CD4-positive, CD25-positive, alpha-beta regulatory T cell (primary cell): ENCODE measurements around the gene CCDC174. TPM values are rescaled to one million over a fixed set of nuclear protein-coding genes. Genes with fewer than 3 reads are reported as not detected.

ENCODE experiments used
- ATAC-seq, 2 donors: fragments of 150-1000 bp; cut with Tn5 transposase; one replicate each; pipeline ENCODE4 v1.10.0; 2021; ENCODE audit warnings: low read depth in 2 of 2, moderate number of reproducible peaks in 2 of 2, moderate library complexity in 1 of 2
- DNase-seq, 3 donors: peaks; one replicate each; pipeline versions ENCODE4 v3.0.0 to v3.0.0-alpha.2; 2012 to 2022; ENCODE audit warnings: mixed read lengths in 1 of 3
- H3K27ac ChIP-seq: one replicate; pipeline ENCODE4 v1.7.0; 2013; ENCODE audit warnings: mild to moderate bottlenecking, low read length; ENCODE audit not compliant: insufficient read depth, poor library complexity, severe bottlenecking
- H3K27me3 ChIP-seq: one replicate; pipeline ENCODE4 v1.7.0; 2013; ENCODE audit warnings: low read length; ENCODE audit not compliant: control insufficient read depth, insufficient read depth
- H3K36me3 ChIP-seq: one replicate; pipeline ENCODE4 v1.7.0; 2013; ENCODE audit warnings: mild to moderate bottlenecking, low read length, moderate library complexity; ENCODE audit not compliant: control insufficient read depth, insufficient read depth
- H3K4me1 ChIP-seq: 2 replicates; pipeline ENCODE4 v1.7.0; 2013; ENCODE audit warnings: mild to moderate bottlenecking, low read length; ENCODE audit not compliant: insufficient read depth, control insufficient read depth, poor library complexity, severe bottlenecking
- H3K4me3 ChIP-seq: one replicate; pipeline ENCODE4 v1.7.0; 2013; ENCODE audit warnings: low read depth, mild to moderate bottlenecking, low read length, moderate library complexity
- H3K9me3 ChIP-seq, 2 experiments: 1 replicate in 1 of 2; 2 replicates in 1 of 2; pipeline ENCODE4 v1.7.0; 2013; ENCODE audit warnings: low read length in 2 of 2, mild to moderate bottlenecking in 1 of 2, moderate library complexity in 1 of 2; ENCODE audit not compliant: control insufficient read depth in 2 of 2
- H3K27ac Mint-ChIP-seq, 3 donors: one replicate each; pipeline ENCODE4 v1.8.0; 2020 to 2022; ENCODE audit warnings: mild to moderate bottlenecking in 3 of 3, mixed read lengths in 3 of 3, moderate library complexity in 2 of 3
- H3K27me3 Mint-ChIP-seq: one replicate; pipeline ENCODE4 v1.8.0; 2022; ENCODE audit warnings: mild to moderate bottlenecking, mixed read lengths
- H3K36me3 Mint-ChIP-seq: one replicate; pipeline ENCODE4 v1.8.0; 2020; ENCODE audit warnings: mixed read lengths
- H3K4me1 Mint-ChIP-seq, 4 donors: one replicate each; pipeline ENCODE4 v1.8.0; 2020 to 2022; ENCODE audit warnings: mixed read lengths in 4 of 4, mild to moderate bottlenecking in 1 of 4
- H3K4me3 Mint-ChIP-seq, 4 donors: one replicate each; pipeline ENCODE4 v1.8.0; 2020 to 2022; ENCODE audit warnings: mild to moderate bottlenecking in 4 of 4, mixed read lengths in 4 of 4, moderate library complexity in 3 of 4
- H3K9me3 Mint-ChIP-seq, 7 donors: one replicate each; pipeline ENCODE4 v1.8.0; 2020 to 2022; ENCODE audit warnings: mixed read lengths in 7 of 7, mild to moderate bottlenecking in 3 of 7, moderate library complexity in 2 of 7
- polyA plus RNA-seq, 4 donors: library from polyadenylated mRNA; unstranded; fragments of 300-500 nt; fragmentation: Illumina TruSeq; gene quantifications; one replicate each; pipeline ENCODE4 v1.2.3, GENCODE V29; 2021
- total RNA-seq: library from RNA; stranded (reverse); gene quantifications from one replicate; pipeline ENCODE4 v1.2.3, GENCODE V29; 2022

Gene CCDC174
- total and polyA plus RNA-seq, 5 donors from 2014 or later, result 16.3 to 55.7 (median 21.3) TPM

DNA sequence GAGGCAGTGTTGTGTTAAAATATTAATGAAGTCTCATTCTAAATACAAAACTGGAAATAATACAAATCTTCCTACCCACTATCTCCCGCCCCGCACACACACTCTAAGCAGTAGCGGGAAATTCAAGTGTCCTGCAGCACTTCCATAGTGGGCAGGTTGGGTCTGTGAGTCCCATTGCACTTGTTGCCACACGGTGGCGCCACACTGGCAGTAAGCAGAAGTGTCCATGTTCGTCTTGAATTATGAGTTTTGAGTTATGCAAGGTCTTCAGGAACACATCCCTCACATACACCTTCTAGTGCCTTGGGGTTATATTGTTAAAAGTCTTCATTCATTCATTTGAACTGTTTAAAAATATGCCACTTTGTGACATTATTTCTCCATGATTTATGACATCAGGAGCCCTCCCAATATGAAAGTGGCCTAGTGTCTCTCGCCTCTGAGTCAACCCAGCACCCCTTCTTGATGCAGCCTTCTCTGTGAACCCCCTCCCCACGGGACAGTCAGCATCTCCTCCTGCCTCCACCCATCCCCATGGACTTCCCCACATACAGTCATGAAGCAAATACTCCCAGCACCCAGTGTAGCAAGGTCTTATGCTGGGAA lies 17.6 kb upstream of the CCDC174 start:
- peaks cover 32% of the 10 kb centered on the region for H3K27me3 Mint-ChIP-seq
- Histone ChIP-seq H3K9me3 (no peaks in the 10 kb centered on the region), H3K4me1 (no peaks in the 10 kb centered on the region), H3K36me3 (no peaks in the 10 kb centered on the region), H3K27ac (no peak overlapping the region), H3K4me3 (no peak overlapping the region), H3K27me3 (peaks cover 32% of the 10 kb centered on the region)
- ATAC-seq (peak; percentile 50 to 52), DNase-seq (peak; percentile 33 to 74 (median 46))
- H3K9me3 Mint-ChIP-seq, result no peaks in the 10 kb centered on the region
- peak overlapping the region in 1 of 3 donors; percentile 59 for H3K27ac Mint-ChIP-seq
- H3K4me3 Mint-ChIP-seq, result no peak overlapping the region
- no peaks in the 10 kb centered on the region for H3K36me3 Mint-ChIP-seq
- no peaks in the 10 kb centered on the region for H3K4me1 Mint-ChIP-seq

DNA sequence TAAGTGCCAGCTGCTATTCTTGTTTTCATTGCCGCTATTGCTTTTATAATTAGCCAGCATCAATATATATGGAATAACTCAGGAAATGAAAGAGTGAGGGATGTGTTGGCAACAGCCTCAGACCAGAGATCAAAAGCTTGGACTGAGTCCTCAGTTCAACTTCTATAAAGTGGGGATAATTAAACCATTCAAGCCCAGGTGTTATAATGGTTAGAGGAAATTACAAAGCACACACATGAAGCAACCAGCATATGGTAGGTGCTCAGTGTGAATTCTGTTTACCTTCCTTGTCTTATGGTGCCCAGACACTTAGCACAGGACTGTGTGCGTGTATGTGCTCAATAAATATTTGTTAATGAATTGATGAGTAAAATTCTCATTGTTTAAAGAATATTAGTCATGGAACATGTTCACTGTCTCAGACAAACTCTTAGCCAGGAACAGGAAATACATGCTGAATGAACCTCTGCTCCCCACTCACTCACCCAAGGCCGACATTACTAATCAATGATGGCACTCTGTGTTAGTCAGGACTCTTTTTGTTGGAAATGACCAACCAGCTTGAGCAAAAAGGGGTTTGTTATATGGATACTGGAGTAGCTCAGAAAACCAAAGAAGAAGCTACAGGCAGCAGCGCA lies 16.7 kb upstream of the CCDC174 start:
- Histone ChIP-seq H3K4me3 (no peak overlapping the region), H3K9me3 (no peaks in the 10 kb centered on the region), H3K36me3 (no peaks in the 10 kb centered on the region), H3K27me3 (peaks cover 36% of the 10 kb centered on the region), H3K4me1 (no peaks in the 10 kb centered on the region), H3K27ac (no peak overlapping the region)
- H3K9me3 Mint-ChIP-seq, result no peaks in the 10 kb centered on the region
- H3K4me3 Mint-ChIP-seq, result no peak overlapping the region
- no peaks in the 10 kb centered on the region for H3K4me1 Mint-ChIP-seq
- H3K36me3 Mint-ChIP-seq, result no peaks in the 10 kb centered on the region
- ATAC-seq (no peak), DNase-seq (no peak)
- H3K27me3 Mint-ChIP-seq, result peaks cover 33% of the 10 kb centered on the region
- no peak overlapping the region for H3K27ac Mint-ChIP-seq

DNA sequence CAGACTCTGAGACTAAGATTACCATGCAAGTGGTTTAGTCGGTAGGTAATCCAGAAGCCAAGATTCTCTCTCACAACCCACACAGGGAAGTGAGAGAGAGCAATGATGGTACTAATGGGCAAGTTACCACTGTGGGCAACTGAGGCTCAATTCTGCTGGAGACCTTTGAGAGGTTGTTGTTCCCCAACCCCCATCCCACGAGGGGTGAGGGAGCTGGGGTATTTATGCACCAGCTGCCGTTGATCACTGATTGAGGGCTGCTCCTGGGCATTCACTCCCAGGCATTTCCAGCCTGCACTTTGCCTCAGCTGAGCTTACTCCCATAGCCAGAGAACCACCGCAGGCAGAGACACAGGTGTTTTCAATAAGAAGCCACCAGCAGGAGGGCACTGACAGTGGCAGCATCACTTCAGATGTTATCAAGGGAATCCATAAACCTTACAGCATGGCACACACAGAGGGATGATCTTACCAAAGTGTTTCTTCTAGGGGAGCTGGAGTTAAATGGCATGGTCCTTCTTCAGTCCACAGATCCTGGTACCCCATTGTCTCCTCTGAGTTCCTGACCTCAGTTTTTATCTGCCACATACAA lies 15.0 kb upstream of the CCDC174 start:
- H3K9me3 ChIP-seq, result no peaks in the 10 kb centered on the region
- no peaks in the 10 kb centered on the region for H3K36me3 ChIP-seq
- no peak overlapping the region for H3K27ac Mint-ChIP-seq
- H3K27me3 ChIP-seq, result peaks cover 36% of the 10 kb centered on the region
- no peak overlapping the region for H3K4me3 ChIP-seq
- no peaks in the 10 kb centered on the region for H3K4me1 ChIP-seq
- H3K27ac ChIP-seq, result no peak overlapping the region
- no peaks in the 10 kb centered on the region for H3K9me3 Mint-ChIP-seq
- peaks cover 39% of the 10 kb centered on the region for H3K27me3 Mint-ChIP-seq
- ATAC-seq, result no peak
- H3K4me3 Mint-ChIP-seq, result no peak overlapping the region
- H3K4me1 Mint-ChIP-seq, result no peaks in the 10 kb centered on the region
- DNase-seq, result no peak
- H3K36me3 Mint-ChIP-seq, result no peaks in the 10 kb centered on the region

GRCh38 chr3:14640157-14640562 lies 11.4 kb upstream of the CCDC174 start:
- Mint-ChIP-seq H3K4me3 (no peak overlapping the region), H3K36me3 (no peaks in the 10 kb centered on the region), H3K27me3 (peaks cover 27% of the 10 kb centered on the region), H3K4me1 (no peaks in the 10 kb centered on the region), H3K9me3 (no peaks in the 10 kb centered on the region), H3K27ac (no peak overlapping the region)
- peaks cover 30% of the 10 kb centered on the region for H3K27me3 ChIP-seq
- no peaks in the 10 kb centered on the region for H3K36me3 ChIP-seq
- H3K4me1 ChIP-seq, result no peaks in the 10 kb centered on the region
- no peak overlapping the region for H3K4me3 ChIP-seq
- DNase-seq, result no peak
- no peak for ATAC-seq
- no peaks in the 10 kb centered on the region for H3K9me3 ChIP-seq
- H3K27ac ChIP-seq, result no peak overlapping the region

GRCh38 chr3:14640734-14641133 lies 10.8 kb upstream of the CCDC174 start:
- H3K27me3 Mint-ChIP-seq, result peaks cover 22% of the 10 kb centered on the region
- no peaks in the 10 kb centered on the region for H3K36me3 Mint-ChIP-seq
- no peak overlapping the region for H3K27ac Mint-ChIP-seq
- H3K9me3 Mint-ChIP-seq, result no peaks in the 10 kb centered on the region
- Histone ChIP-seq H3K27ac (no peak overlapping the region), H3K9me3 (no peaks in the 10 kb centered on the region), H3K36me3 (no peaks in the 10 kb centered on the region), H3K4me1 (no peaks in the 10 kb centered on the region), H3K4me3 (no peak overlapping the region), H3K27me3 (peaks cover 26% of the 10 kb centered on the region)
- ATAC-seq (no peak), DNase-seq (no peak)
- no peak overlapping the region for H3K4me3 Mint-ChIP-seq
- no peaks in the 10 kb centered on the region for H3K4me1 Mint-ChIP-seq

GRCh38 chr3:14641346-14641745 lies 10.2 kb upstream of the CCDC174 start:
- Histone ChIP-seq H3K36me3 (no peaks in the 10 kb centered on the region), H3K4me3 (no peak overlapping the region), H3K27ac (no peak overlapping the region), H3K9me3 (no peaks in the 10 kb centered on the region), H3K4me1 (no peaks in the 10 kb centered on the region), H3K27me3 (peaks cover 26% of the 10 kb centered on the region)
- no peaks in the 10 kb centered on the region for H3K36me3 Mint-ChIP-seq
- no peak for ATAC-seq
- no peak for DNase-seq
- no peaks in the 10 kb centered on the region for H3K4me1 Mint-ChIP-seq
- H3K27me3 Mint-ChIP-seq, result peaks cover 22% of the 10 kb centered on the region
- no peaks in the 10 kb centered on the region for H3K9me3 Mint-ChIP-seq
- H3K4me3 Mint-ChIP-seq, result no peak overlapping the region
- H3K27ac Mint-ChIP-seq, result no peak overlapping the region

DNA sequence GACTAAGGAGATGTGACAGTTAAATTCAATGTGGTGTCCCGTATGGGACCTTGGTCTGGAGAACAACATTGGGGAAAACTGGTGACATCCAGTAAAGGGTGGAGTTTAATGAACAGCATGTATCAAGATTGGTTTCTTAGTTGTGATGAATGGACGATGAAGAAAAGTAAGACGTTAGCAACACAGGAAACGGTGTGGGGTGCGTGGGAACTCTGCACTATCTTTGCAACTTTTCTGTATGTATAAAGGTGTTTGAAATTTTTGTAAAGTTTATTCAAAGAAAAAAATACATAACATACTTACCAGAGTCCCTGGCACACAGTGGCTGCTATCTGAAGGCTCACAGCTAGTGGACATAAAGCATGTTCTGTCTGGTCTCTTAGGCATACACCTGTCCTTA lies 6.1 kb upstream of the CCDC174 start:
- Mint-ChIP-seq H3K9me3 (peaks cover 0 to 2% (median 0%) of the 10 kb centered on the region in 7 donors), H3K36me3 (no peaks in the 10 kb centered on the region), H3K4me3 (no peak overlapping the region), H3K27me3 (peaks cover under 1% of the 10 kb centered on the region), H3K4me1 (peaks cover 0 to 17% (median 7%) of the 10 kb centered on the region in 4 donors), H3K27ac (no peak overlapping the region)
- Histone ChIP-seq H3K27ac (no peak overlapping the region), H3K4me1 (no peaks in the 10 kb centered on the region), H3K4me3 (no peak overlapping the region), H3K36me3 (no peaks in the 10 kb centered on the region), H3K27me3 (no peaks in the 10 kb centered on the region), H3K9me3 (no peaks in the 10 kb centered on the region)
- DNase-seq, result no peak
- no peak for ATAC-seq
